Glomerular endothelial cell (primary cell): ENCODE measurements around the gene RPS6KL1. TPM values are rescaled to one million over a fixed set of nuclear protein-coding genes. Genes with fewer than 3 reads are reported as not detected.

Source experiments
- DNase-seq: peaks from one replicate; pipeline ENCODE4 v3.0.0-alpha.2; 2011; ENCODE audit warnings: low read depth, low spot score; ENCODE audit errors: extremely low read depth
- total RNA-seq: library from RNA; depleted of rRNA; stranded (reverse); fragments of >200 nt; gene quantifications from 2 replicates; pipeline ENCODE4 v1.2.3, GENCODE V29; 2015

Gene RPS6KL1
- total RNA-seq, result 18.6 and 25.7 TPM in 2 replicates

GRCh38 chr14:74922752-74923401, at the start of gene RPS6KL1:
Gene RPS6KL1, minus strand, starts transcription at chr14:74923260. Its CDS starts 1,719 bp downstream, at chr14:74921541.
- peak; percentile 55 for DNase-seq

GRCh38 chr14:74968811-74969210, 45.8 kb upstream of the RPS6KL1 start:
- DNase-seq, result no peak

GRCh38 chr14:74965486-74966153, 42.6 kb upstream of the RPS6KL1 start:
- DNase-seq, result no peak

- no peak for DNase-seq
Observed at GRCh38 chr14:74964787-74965485, 41.9 kb upstream of the RPS6KL1 start.

GRCh38 chr14:74963705-74964271, 40.7 kb upstream of the RPS6KL1 start:
- DNase-seq, result no peak

GRCh38 chr14:74963178-74963704, 40.2 kb upstream of the RPS6KL1 start:
- DNase-seq, result no peak

- no peak for DNase-seq
Observed at GRCh38 chr14:74962493-74962892, 39.4 kb upstream of the RPS6KL1 start.

- DNase-seq, result no peak
Observed at GRCh38 chr14:74962046-74962445, 39.0 kb upstream of the RPS6KL1 start.

- DNase-seq, result no peak
Observed at GRCh38 chr14:74961238-74961911, 38.3 kb upstream of the RPS6KL1 start.

- DNase-seq, result no peak
Observed at GRCh38 chr14:74960736-74961135, 37.7 kb upstream of the RPS6KL1 start.

GRCh38 chr14:74959596-74960180, 36.6 kb upstream of the RPS6KL1 start:
- no peak for DNase-seq

- no peak for DNase-seq
Observed at GRCh38 chr14:74956280-74957072, 33.4 kb upstream of the RPS6KL1 start.

- no peak for DNase-seq
Observed at GRCh38 chr14:74956027-74956279, 32.9 kb upstream of the RPS6KL1 start.

- no peak for DNase-seq
Observed at GRCh38 chr14:74955229-74956026, 32.4 kb upstream of the RPS6KL1 start, which contains the start of gene PGF. Gene PGF, minus strand, starts transcription at chr14:74955597. Its CDS starts 355 bp downstream, at chr14:74955242.

GRCh38 chr14:74954947-74955228, 31.8 kb upstream of the RPS6KL1 start:
- no peak for DNase-seq

- no peak for DNase-seq
Observed at GRCh38 chr14:74954232-74954946, 31.3 kb upstream of the RPS6KL1 start.

GRCh38 chr14:74953686-74954085, 30.6 kb upstream of the RPS6KL1 start:
- DNase-seq, result no peak

GRCh38 chr14:74952697-74953484, 29.8 kb upstream of the RPS6KL1 start:
- no peak for DNase-seq
